NAMALWA (cell line): ENCODE results near the gene ENTPD6.
"Not testable (repeated sequence)": the region's sequence is repeated elsewhere in the genome, so short reads cannot be mapped to it uniquely, and the experiment has no call there.

Experiments
- DNase-seq: peaks from one replicate; pipeline ENCODE4 v3.0.0-alpha.2; 2015; ENCODE audit warnings: low spot score

ENTPD6 gene

GRCh38 chr20:25223765-25224720, 28.5 kb downstream of the ENTPD6 start:
- no peak for DNase-seq

- no peak for DNase-seq
Measured at GRCh38 chr20:25224941-25225340, 29.4 kb downstream of the ENTPD6 start.

GRCh38 chr20:25225642-25226432, 30.3 kb downstream of the ENTPD6 start:
- DNase-seq: no peak

- DNase-seq: no peak
Measured at GRCh38 chr20:25226433-25227316, 31.2 kb downstream of the ENTPD6 start.

GRCh38 chr20:25227317-25227831, 31.9 kb downstream of the ENTPD6 start:
- DNase-seq: no peak

- DNase-seq: no peak
Measured at GRCh38 chr20:25229486-25230165, 34.1 kb downstream of the ENTPD6 start.

- no peak for DNase-seq
Measured at GRCh38 chr20:25230166-25230831, 34.8 kb downstream of the ENTPD6 start.

- DNase-seq: no peak
Measured at GRCh38 chr20:25233016-25233772, 37.7 kb downstream of the ENTPD6 start.

GRCh38 chr20:25234009-25234849, 38.7 kb downstream of the ENTPD6 start:
- DNase-seq: not testable (repeated sequence)

GRCh38 chr20:25236450-25237304, 41.2 kb downstream of the ENTPD6 start:
- no peak for DNase-seq

- no peak for DNase-seq
Measured at GRCh38 chr20:25237610-25238318, 42.3 kb downstream of the ENTPD6 start.

- DNase-seq: no peak
Measured at GRCh38 chr20:25238319-25239037, 43.0 kb downstream of the ENTPD6 start.

- DNase-seq: peak; percentile 18
Measured at GRCh38 chr20:25239387-25240370, 44.2 kb downstream of the ENTPD6 start.

- DNase-seq: not testable (repeated sequence)
Measured at GRCh38 chr20:25240851-25241658, 45.5 kb downstream of the ENTPD6 start.

- DNase-seq: not testable (repeated sequence)
Measured at GRCh38 chr20:25241659-25241955, 46.1 kb downstream of the ENTPD6 start.
